GM21737 (cell line): ENCODE data around the gene ZNF358.

Source experiments
- ATAC-seq: cut with Tn5 transposase; IDR thresholded peaks from one replicate; pipeline ENCODE4 v1.9.1; 2021; ENCODE audit warnings: mild to moderate bottlenecking, moderate library complexity; ENCODE audit not compliant: unreplicated experiment

Gene ZNF358

GRCh38 chr19:7515645-7516151 is at the start of gene ZNF358:
ZNF358 (plus strand) TSS chr19:7516103; CDS start chr19:7519243, 3,140 bp downstream.
- no peak for ATAC-seq

GRCh38 chr19:7467009-7467989 is 48.6 kb upstream of the ZNF358 start:
- no peak for ATAC-seq

- ATAC-seq: no peak
Observed at GRCh38 chr19:7468840-7469239, 47.1 kb upstream of the ZNF358 start.

- ATAC-seq: no peak
Observed at GRCh38 chr19:7469669-7470285, 46.1 kb upstream of the ZNF358 start.

GRCh38 chr19:7470540-7471305 is 45.2 kb upstream of the ZNF358 start:
- ATAC-seq: no peak

- no peak for ATAC-seq
Observed at GRCh38 chr19:7471696-7472615, 43.9 kb upstream of the ZNF358 start.

- ATAC-seq: no peak
Observed at GRCh38 chr19:7475665-7476064, 40.2 kb upstream of the ZNF358 start.

- no peak for ATAC-seq
Observed at GRCh38 chr19:7476241-7476640, 39.7 kb upstream of the ZNF358 start.

- ATAC-seq: no peak
Observed at GRCh38 chr19:7476777-7477494, 39.0 kb upstream of the ZNF358 start.

- ATAC-seq: no peak
Observed at GRCh38 chr19:7477758-7478157, 38.1 kb upstream of the ZNF358 start.

GRCh38 chr19:7478173-7478842 is 37.6 kb upstream of the ZNF358 start:
- ATAC-seq: no peak

- ATAC-seq: no peak
Observed at GRCh38 chr19:7478843-7479227, 37.1 kb upstream of the ZNF358 start.

GRCh38 chr19:7480222-7480969 is 35.5 kb upstream of the ZNF358 start:
- ATAC-seq: no peak

GRCh38 chr19:7480970-7481255 is 35.0 kb upstream of the ZNF358 start:
- no peak for ATAC-seq

- ATAC-seq: no peak
Observed at GRCh38 chr19:7482584-7483439, 33.1 kb upstream of the ZNF358 start.

GRCh38 chr19:7483720-7484201 is 32.1 kb upstream of the ZNF358 start:
- ATAC-seq: no peak

GRCh38 chr19:7486923-7487322 is 29.0 kb upstream of the ZNF358 start:
- ATAC-seq: no peak
